Mesothelial cell of epicardium (in vitro differentiated cells): Measurements from ENCODE around the gene TNRC18. TPM values are rescaled to one million over a fixed set of nuclear protein-coding genes. Genes with fewer than 3 reads are reported as not detected.
"Not testable (repeated sequence)": the region's sequence is repeated elsewhere in the genome, so short reads cannot be mapped to it uniquely, and the experiment has no call there.

ENCODE experiments used
- DNase-seq, 2 experiments: peaks; one replicate each; pipeline ENCODE4 v3.0.0; 2021; ENCODE audit warnings: low spot score in 2 of 2; ENCODE audit not compliant: unreplicated experiment in 2 of 2
- H3K27ac Mint-ChIP-seq: 2 replicates; pipeline ENCODE4 v1.8.0; 2021; ENCODE audit warnings: mixed read lengths
- H3K27me3 Mint-ChIP-seq: 2 replicates; pipeline ENCODE4 v1.8.0; 2021; ENCODE audit warnings: low read depth, mixed read lengths
- H3K36me3 Mint-ChIP-seq: 2 replicates; pipeline ENCODE4 v1.8.0; 2021; ENCODE audit warnings: mixed read lengths
- H3K4me1 Mint-ChIP-seq: 2 replicates; pipeline ENCODE4 v1.8.0; 2021; ENCODE audit warnings: mixed read lengths
- H3K4me3 Mint-ChIP-seq: 2 replicates; pipeline ENCODE4 v1.8.0; 2021; ENCODE audit warnings: mild to moderate bottlenecking, moderate library complexity, mixed read lengths
- H3K9me3 Mint-ChIP-seq: 2 replicates; pipeline ENCODE4 v1.8.0; 2021; ENCODE audit warnings: mixed read lengths
- CTCF ChIP-seq: fragments of 200-600 bp; sonication (generic); IDR thresholded peaks from one replicate; pipeline ENCODE4 v1.5.0; 2021; ENCODE audit warnings: antibody characterized with exemption; ENCODE audit not compliant: unreplicated experiment
- total RNA-seq: library from RNA; stranded (reverse); gene quantifications from 3 replicates; pipeline ENCODE4 v1.2.1, GENCODE V29; 2021

The TNRC18 gene
- total RNA-seq, 1 donor from 2014 or later, result 171 TPM

GRCh38 chr7:5363729-5364128 lies 59.9 kb downstream of the TNRC18 start:
- Mint-ChIP-seq H3K27ac (no peak overlapping the region), H3K27me3 (no peaks in the 10 kb centered on the region), H3K4me3 (no peak overlapping the region), H3K36me3 (peaks cover 22% of the 10 kb centered on the region), H3K9me3 (no peaks in the 10 kb centered on the region), H3K4me1 (peaks cover 4% of the 10 kb centered on the region)
- no peak for TF ChIP-seq CTCF
- DNase-seq, result no peak

DNA sequence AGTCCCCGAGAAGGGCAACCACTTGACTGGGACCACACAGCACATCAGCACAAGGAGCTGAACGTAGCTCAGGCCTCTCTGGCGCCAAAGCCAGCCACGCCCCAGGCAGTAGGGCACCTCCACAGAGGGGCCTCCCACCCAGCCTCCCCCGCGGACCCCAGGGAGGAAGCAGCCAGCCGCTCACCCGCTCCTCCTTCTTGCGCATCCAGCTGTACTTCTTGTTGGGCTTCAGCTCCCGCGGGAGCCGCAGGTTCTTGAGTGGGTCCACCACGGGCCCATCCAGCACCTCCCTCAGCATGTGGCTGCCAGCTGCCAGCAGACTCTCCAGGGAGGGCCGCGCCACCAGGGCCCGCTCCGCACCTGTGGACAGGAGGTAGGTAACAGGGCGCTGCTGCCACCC lies 61.2 kb downstream of the TNRC18 start:
- H3K27me3 Mint-ChIP-seq, result no peaks in the 10 kb centered on the region
- H3K4me3 Mint-ChIP-seq, result no peak overlapping the region
- no peak for DNase-seq
- TF ChIP-seq CTCF, result no peak
- no peak overlapping the region for H3K27ac Mint-ChIP-seq
- peaks cover 27% of the 10 kb centered on the region for H3K36me3 Mint-ChIP-seq
- H3K4me1 Mint-ChIP-seq, result peaks cover 11% of the 10 kb centered on the region
- no peaks in the 10 kb centered on the region for H3K9me3 Mint-ChIP-seq

GRCh38 chr7:5361446-5362127 lies 62.0 kb downstream of the TNRC18 start:
- H3K4me1 Mint-ChIP-seq, result peaks cover 9% of the 10 kb centered on the region
- no peak overlapping the region for H3K4me3 Mint-ChIP-seq
- H3K9me3 Mint-ChIP-seq, result no peaks in the 10 kb centered on the region
- H3K27me3 Mint-ChIP-seq, result no peaks in the 10 kb centered on the region
- no peak overlapping the region for H3K27ac Mint-ChIP-seq
- H3K36me3 Mint-ChIP-seq, result peaks cover 31% of the 10 kb centered on the region
- DNase-seq, result no peak
- no peak for TF ChIP-seq CTCF

GRCh38 chr7:5360971-5361370 lies 62.7 kb downstream of the TNRC18 start:
- Mint-ChIP-seq H3K36me3 (peaks cover 36% of the 10 kb centered on the region), H3K9me3 (no peaks in the 10 kb centered on the region), H3K4me1 (peaks cover 7% of the 10 kb centered on the region), H3K27me3 (no peaks in the 10 kb centered on the region), H3K4me3 (no peak overlapping the region), H3K27ac (no peak overlapping the region)
- DNase-seq, result no peak
- no peak for TF ChIP-seq CTCF

DNA sequence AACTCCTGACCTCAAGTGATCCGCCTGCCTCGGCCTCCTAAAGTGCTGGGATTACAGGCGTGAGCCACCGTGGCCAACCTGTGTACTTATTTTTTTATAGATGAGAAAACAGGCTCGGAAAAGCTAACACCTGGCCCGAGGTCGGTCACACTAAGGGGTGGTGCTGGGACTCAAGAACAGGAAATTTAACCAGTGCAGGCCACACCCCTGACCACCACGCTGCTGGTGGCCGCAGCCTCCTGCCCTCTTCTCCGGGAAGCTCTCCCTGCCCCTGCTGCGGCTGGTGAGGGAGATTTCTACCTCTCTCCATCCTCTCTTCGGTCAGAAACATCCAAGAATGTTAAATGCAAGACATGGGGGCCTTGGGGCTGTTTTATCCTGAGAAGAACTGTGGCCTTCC lies 63.2 kb downstream of the TNRC18 start:
- Mint-ChIP-seq H3K4me1 (peaks cover 7% of the 10 kb centered on the region), H3K9me3 (no peaks in the 10 kb centered on the region), H3K4me3 (no peak overlapping the region), H3K36me3 (peaks cover 36% of the 10 kb centered on the region), H3K27me3 (no peaks in the 10 kb centered on the region), H3K27ac (no peak overlapping the region)
- no peak for DNase-seq
- no peak for TF ChIP-seq CTCF

DNA sequence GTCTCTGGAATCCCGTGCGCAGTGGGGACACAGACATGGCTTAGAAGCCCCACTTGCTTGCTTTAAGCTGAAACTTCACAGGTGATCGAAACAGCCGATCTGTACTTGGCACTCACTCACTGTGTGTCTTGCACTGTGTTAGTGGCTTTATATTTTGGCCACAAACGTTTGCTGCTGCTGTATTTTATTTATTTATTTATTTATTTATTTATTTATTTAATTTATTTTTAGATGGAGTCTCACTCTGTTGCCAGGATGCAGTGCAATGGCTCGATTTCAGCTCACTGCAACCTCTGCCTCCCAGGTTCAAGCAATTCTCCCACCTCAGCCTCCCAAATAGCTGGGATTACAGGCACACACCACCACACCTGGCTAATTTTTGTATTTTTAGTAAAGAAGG lies 63.6 kb downstream of the TNRC18 start:
- peaks cover 36% of the 10 kb centered on the region for H3K36me3 Mint-ChIP-seq
- H3K4me3 Mint-ChIP-seq, H3K27me3 Mint-ChIP-seq, DNase-seq, H3K9me3 Mint-ChIP-seq, H3K4me1 Mint-ChIP-seq, H3K27ac Mint-ChIP-seq: not testable (repeated sequence)
